Measurements from ENCODE around the gene CEP112. TPM values are rescaled to one million over a fixed set of nuclear protein-coding genes. Genes with fewer than 3 reads are reported as not detected.

The CEP112 gene
- total and polyA plus RNA-seq, 10 of the 15 experiments (the other 5 are each of a cell fraction or from before 2014, with no cell fraction given): 0.11 to 3.8 (median 0.32) TPM; not detected in 1

- TF ChIP-seq CEBPZ (IDR thresholded peaks at IDR 0.05; ENCODE audit: low read depth, low read length) (no peak), BCL11A (IDR thresholded peaks at IDR 0.05; ENCODE audit: low read depth, low read length) (no peak), MEF2B (IDR thresholded peaks at IDR 0.05; ENCODE audit: partially characterized antibody, poor library complexity, severe bottlenecking) (no peak), NFXL1 (IDR thresholded peaks at IDR 0.05; ENCODE audit: borderline replicate concordance) (no peak), E4F1 (IDR thresholded peaks at IDR 0.05; ENCODE audit: borderline replicate concordance, partially characterized antibody) (no peak), ZNF274 (IDR thresholded peaks at IDR 0.05; ENCODE audit: insufficient read depth, insufficient read length) (no peak), WRNIP1 (IDR thresholded peaks at IDR 0.05; ENCODE audit: borderline replicate concordance, low read depth, low read length) (no peak), EZH2 (IDR thresholded peaks at IDR 0.05; ENCODE audit: borderline replicate concordance, control insufficient read depth, low read depth, low read length) (no peak)
Observed at GRCh38 chr17:66210208-66210574, 18.3 kb upstream of the CEP112 start (continued).

Measured in GM12878 (cell line).